ENCODE data around the gene RNGTT.
"Not testable (repeated sequence)": the region's sequence is repeated elsewhere in the genome, so short reads cannot be mapped to it uniquely, and the experiment has no call there.

The RNGTT gene

GRCh38 chr6:88785478-88785877 is 177.9 kb downstream of the RNGTT start:
- DNase-seq, result no peak

- DNase-seq, result peak; percentile 32
These were observed 182.6 kb downstream of the RNGTT start for GRCh38 chr6:88780714-88781389.

GRCh38 chr6:88775866-88776571 is 187.4 kb downstream of the RNGTT start:
- DNase-seq, result no peak

DNA sequence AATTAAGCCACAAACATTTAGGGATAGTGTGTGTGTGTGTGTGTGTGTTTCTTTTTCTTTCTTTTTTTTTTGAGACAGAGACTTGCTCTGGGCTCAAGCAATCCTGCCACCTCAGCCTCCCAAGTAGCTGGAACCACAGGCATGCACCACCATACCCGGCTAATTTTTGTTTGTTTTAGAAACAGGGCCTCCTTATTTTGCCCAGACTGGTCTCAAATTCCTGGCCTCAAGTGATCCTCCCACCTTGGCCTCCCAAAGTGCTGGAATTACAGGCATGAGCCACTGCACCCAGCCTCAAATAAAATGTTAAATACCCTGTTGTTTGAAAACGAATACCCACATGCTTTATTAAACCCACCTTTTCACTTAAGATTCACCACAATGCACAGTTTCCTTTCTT is 195.3 kb downstream of the RNGTT start:
- DNase-seq, result not testable (repeated sequence)

- no peak for DNase-seq
These were observed 199.3 kb downstream of the RNGTT start for GRCh38 chr6:88764081-88764480.

GRCh38 chr6:88763160-88763559 is 200.3 kb downstream of the RNGTT start:
- DNase-seq, result no peak

- no peak for DNase-seq
These were observed 202.0 kb downstream of the RNGTT start for GRCh38 chr6:88761237-88762031.

GRCh38 chr6:88760091-88760490 is 203.3 kb downstream of the RNGTT start:
- DNase-seq, result no peak

DNA sequence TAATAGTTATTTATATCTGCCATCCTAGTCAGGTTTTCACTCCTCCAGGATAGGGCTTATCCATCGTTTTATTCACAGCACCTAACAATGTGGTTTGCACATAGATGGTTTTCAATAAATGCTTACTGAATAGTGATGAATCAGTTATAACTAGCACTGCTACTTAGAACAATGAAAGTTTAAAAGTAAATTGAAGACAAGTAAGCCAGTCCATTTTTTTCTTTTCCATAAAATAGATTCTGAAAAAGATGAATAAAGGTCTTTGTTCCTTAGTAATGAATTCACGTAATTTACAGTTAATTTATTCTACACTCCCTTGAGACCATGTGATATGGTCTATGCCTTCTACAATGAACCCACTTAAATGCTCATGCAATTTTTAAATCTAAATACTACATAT is 212.5 kb downstream of the RNGTT start:
- DNase-seq, result no peak

DNA sequence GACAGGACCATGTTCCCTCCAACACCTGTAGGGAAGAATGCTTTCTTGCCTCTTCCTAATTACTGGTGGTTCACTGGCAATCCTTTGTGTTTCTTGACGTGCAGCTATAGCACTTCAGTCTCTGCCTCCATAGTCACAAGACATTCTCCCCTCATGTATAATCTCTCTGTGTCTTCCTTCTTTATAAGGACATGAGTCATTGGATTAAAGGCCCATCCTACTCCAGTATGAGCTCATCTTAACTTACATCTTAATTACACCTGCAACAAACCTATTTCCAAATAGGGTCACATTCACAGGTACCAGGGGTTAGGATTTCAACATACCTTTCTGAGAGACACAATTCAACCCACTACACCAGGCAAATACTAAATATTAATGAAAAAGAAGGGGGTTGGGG is 213.6 kb downstream of the RNGTT start:
- DNase-seq, result no peak

- no peak for DNase-seq
These were observed 215.3 kb downstream of the RNGTT start for GRCh38 chr6:88748141-88748540.

DNA sequence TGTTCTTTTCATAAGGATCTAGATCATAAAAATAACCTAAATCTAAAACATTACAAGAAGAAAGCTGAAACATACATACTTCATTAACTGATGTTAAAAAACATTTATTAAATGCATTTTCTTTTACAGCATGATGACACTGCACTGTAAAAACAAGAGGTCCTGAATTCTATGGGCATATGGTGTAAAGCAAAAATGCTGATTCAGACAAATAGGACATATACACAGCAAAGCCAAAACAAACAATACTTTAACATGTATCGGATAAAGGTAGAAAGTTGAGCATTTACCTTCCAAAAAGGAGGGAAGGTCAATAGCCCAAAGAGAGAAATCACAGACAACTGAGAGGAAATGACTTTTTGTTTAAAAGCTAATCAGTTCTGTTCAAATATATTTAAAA is 221.5 kb downstream of the RNGTT start:
- no peak for DNase-seq

- no peak for DNase-seq
These were observed 222.3 kb downstream of the RNGTT start for GRCh38 chr6:88741071-88741470.

DNA sequence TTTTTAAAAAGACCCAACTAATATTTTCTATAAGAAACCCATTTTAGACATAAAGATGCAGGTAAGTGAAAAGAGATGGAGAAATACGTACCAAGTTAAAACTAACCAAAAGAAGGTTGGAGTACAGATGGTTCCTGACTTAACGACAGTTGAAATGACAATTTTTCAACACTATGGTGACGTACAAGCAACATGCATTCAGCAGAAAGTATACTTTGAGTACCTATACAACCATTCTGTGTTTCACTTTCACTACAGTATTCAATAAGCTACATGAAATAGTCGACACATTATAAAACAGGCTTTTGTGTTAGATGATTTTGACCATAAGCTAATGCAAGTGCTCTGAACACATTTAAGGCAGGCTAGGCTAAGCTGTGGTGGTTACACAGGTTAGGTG is 228.9 kb downstream of the RNGTT start:
- no peak for DNase-seq

DNA sequence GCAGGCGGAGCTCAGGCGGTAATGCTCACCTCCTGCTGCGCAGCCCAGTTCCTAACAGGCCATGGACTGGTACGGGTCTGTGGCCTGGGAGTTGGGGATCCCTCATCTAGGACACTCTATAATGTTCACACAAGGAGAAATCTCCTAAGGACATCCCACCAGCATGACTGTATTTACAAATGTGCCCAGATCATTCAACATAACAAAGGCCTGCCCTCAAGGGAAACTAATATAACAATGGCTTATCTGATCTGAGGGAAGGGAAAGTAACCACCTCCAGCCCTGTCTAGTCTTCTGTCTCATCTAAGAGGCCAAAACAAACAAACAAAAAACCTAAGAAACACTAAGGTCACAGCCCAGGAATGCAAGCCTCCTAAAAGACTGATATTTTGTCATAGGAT is 232.8 kb downstream of the RNGTT start:
- no peak for DNase-seq

DNA sequence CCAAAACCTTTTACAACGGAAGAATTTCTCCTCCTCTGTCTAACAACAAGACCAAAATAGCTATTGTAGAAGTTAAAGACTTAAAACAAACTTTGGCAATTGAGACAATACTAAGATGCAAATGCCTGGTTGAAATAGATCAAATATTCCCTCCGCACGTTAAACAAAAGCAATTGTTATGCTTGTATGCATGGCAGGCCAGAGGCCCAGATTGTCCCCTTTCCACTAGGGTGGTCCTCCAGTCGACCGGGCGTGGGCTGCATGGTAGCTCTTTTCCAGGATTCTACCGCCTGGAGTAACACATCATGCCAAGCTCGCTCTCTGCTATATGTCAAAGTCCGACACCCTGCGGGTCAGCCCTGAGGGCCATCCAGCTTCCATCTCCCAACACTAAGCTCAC is 234.7 kb downstream of the RNGTT start:
- no peak for DNase-seq

DNA sequence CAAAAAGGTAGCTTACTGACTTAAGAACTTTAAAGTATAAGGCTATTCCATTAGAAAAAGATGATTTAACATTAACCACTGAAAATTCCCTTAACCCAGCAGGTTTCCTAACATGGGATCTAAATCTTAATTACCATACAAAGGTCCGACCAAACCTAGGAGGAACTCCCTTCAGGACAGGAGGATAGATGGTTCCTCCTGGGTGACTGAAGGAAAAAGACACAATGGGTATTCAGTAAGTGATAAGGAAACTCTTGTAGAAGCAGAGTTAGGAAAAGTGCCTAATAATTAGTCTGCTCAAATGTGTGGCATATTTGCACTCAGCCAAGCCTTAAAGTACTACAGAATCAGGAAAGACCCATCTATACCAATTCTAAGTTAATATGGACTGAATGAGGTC is 237.0 kb downstream of the RNGTT start:
- not testable (repeated sequence) for DNase-seq

GRCh38 chr6:88725111-88725975 is 238.1 kb downstream of the RNGTT start:
- DNase-seq, result no peak

- DNase-seq, result no peak
These were observed 240.7 kb downstream of the RNGTT start for GRCh38 chr6:88722686-88723085.

DNA sequence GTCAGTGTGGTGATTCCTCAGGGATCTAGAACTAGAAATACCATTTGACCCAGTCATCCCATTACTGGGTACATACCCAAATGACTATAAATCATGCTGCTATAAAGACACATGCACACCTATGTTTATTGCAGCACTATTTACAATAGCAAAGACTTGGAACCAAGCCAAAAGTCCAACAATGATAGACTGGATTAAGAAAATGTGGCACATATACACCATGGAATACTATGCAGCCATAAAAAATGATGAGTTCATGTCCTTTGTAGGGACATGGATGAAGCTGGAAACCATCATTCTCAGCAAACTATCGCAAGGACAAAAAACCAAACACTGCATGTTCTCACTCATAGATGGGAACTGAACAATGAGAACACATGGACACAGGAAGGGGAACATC is 247.0 kb downstream of the RNGTT start:
- DNase-seq, result not testable (repeated sequence)

DNA sequence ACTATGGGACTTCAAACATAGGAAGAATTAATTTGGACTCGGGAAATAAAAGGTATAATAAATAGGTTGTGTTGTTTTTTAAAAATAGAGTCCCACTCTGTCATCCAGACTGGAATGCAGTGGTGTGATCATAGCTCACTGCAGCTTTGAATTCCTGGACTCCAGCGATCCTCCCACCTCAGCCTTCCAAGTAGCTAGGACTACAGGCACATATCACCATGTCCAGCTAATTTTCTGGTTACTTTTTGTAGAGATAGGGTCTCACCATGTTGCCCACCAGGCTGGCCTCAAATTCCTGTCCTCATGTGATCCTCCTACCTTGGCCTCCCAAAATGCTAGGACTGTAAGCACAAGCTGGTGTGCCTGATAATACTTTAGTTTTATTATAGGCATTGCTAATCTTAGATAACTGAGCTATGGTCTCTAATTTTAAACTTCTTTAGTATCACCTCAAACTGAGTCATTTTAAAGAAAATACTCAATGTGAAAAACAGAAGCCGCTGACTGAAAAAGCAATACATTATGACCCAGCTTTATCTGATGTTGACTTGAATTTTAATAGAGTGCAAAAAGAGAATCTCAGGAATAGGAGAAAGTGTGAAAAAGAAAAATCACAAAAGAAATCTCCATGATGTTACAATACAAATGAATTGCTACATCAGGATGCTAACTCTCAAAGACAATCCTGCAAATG is 251.0 kb downstream of the RNGTT start:
- DNase-seq, result no peak

- DNase-seq, result no peak
These were observed 253.6 kb downstream of the RNGTT start for GRCh38 chr6:88709819-88710246.
